Uterus (tissue), 2 donors: Measurements from ENCODE around the gene LRRC71.

ENCODE experiments used
- CTCF ChIP-seq, 4 experiments: fragments of 200-600 bp in 2 of 4; fragments of 450-650 bp in 2 of 4; sonication (generic) in 2 of 4; IDR thresholded peaks; one replicate each; pipeline ENCODE4 v1.5.1; 2016 to 2019; ENCODE audit warnings: antibody characterized with exemption in 4 of 4, mild to moderate bottlenecking in 2 of 4, moderate library complexity in 1 of 4
- POLR2A ChIP-seq, 2 donors: fragments of 450-650 bp; IDR thresholded peaks; one replicate each; pipeline ENCODE4 v1.6.1; 2016; ENCODE audit warnings: antibody characterized with exemption in 2 of 2, mild to moderate bottlenecking in 1 of 2, moderate library complexity in 1 of 2

GRCh38 chr1:156943756-156944155 is 23.3 kb downstream of the LRRC71 start:
- TF ChIP-seq POLR2A (IDR thresholded peaks at IDR 0.05) (no peak), CTCF (IDR thresholded peaks at IDR 0.05) (no peak)
